HUES48 (cell line): ENCODE data around the gene TRIM29.

Source experiments
- H3K27ac ChIP-seq: one replicate; pipeline ENCODE4 v1.7.0; 2013; ENCODE audit warnings: low read depth, low read length, inconsistent platforms
- H3K27me3 ChIP-seq: 2 replicates; pipeline ENCODE4 v1.6.1; 2013; ENCODE audit warnings: mild to moderate bottlenecking, low read length; ENCODE audit not compliant: control insufficient read depth, insufficient read depth
- H3K36me3 ChIP-seq: 2 replicates; pipeline ENCODE4 v1.6.1; 2013; ENCODE audit warnings: low read length; ENCODE audit not compliant: control insufficient read depth, insufficient read depth
- H3K4me1 ChIP-seq: 2 replicates; pipeline ENCODE4 v1.6.1; 2013; ENCODE audit warnings: mild to moderate bottlenecking, low read length; ENCODE audit not compliant: control insufficient read depth, insufficient read depth
- H3K4me3 ChIP-seq: 2 replicates; pipeline ENCODE4 v1.5.1; 2013; ENCODE audit warnings: mild to moderate bottlenecking, low read depth, low read length
- H3K9ac ChIP-seq: 2 replicates; pipeline ENCODE4 v1.6.1; 2013; ENCODE audit warnings: mild to moderate bottlenecking, low read depth, low read length, moderate library complexity
- H3K9me3 ChIP-seq: 2 replicates; pipeline ENCODE4 v1.6.1; 2013; ENCODE audit warnings: low read length; ENCODE audit not compliant: control insufficient read depth, insufficient read depth

The TRIM29 gene

GRCh38 chr11:120104041-120104565 is 33.8 kb downstream of the TRIM29 start:
- Histone ChIP-seq H3K27me3 (peaks cover 9% of the 10 kb centered on the region; the same call in 1 of the 2 replicates), H3K27ac (no peak overlapping the region), H3K4me1 (0 out of 2 replicates have a peak, but pooled peaks cover 3% of the 10 kb centered on the region), H3K4me3 (no peak overlapping the region), H3K9ac (no peak overlapping the region), H3K36me3 (no peaks in the 10 kb centered on the region), H3K9me3 (no peaks in the 10 kb centered on the region)

- no peaks in the 10 kb centered on the region for H3K36me3 ChIP-seq
- H3K27ac ChIP-seq, result no peak overlapping the region
- H3K4me3 ChIP-seq, result no peak overlapping the region
- H3K27me3 ChIP-seq, result peaks cover 22% of the 10 kb centered on the region
- no peaks in the 10 kb centered on the region for H3K9me3 ChIP-seq
- no peak overlapping the region for H3K9ac ChIP-seq
- peaks cover 6% of the 10 kb centered on the region; the same call in 1 of the 2 replicates for H3K4me1 ChIP-seq
These were observed 35.1 kb downstream of the TRIM29 start for GRCh38 chr11:120102864-120103122.

- H3K4me3 ChIP-seq, result no peak overlapping the region
- no peaks in the 10 kb centered on the region for H3K36me3 ChIP-seq
- H3K27me3 ChIP-seq, result peaks cover 24% of the 10 kb centered on the region
- no peak overlapping the region for H3K9ac ChIP-seq
- H3K27ac ChIP-seq, result no peak overlapping the region
- no peaks in the 10 kb centered on the region for H3K9me3 ChIP-seq
- H3K4me1 ChIP-seq, result peaks cover 11% of the 10 kb centered on the region; the same call in 1 of the 2 replicates
These were observed 35.7 kb downstream of the TRIM29 start for GRCh38 chr11:120102050-120102863.

GRCh38 chr11:120098503-120099020 is 39.4 kb downstream of the TRIM29 start:
- no peaks in the 10 kb centered on the region for H3K9me3 ChIP-seq
- H3K9ac ChIP-seq, result no peak overlapping the region
- H3K27me3 ChIP-seq, result peaks cover 41% of the 10 kb centered on the region
- H3K4me3 ChIP-seq, result no peak overlapping the region
- H3K27ac ChIP-seq, result no peak overlapping the region
- peaks cover 18% of the 10 kb centered on the region for H3K4me1 ChIP-seq
- no peaks in the 10 kb centered on the region for H3K36me3 ChIP-seq

GRCh38 chr11:120097721-120098385 is 40.1 kb downstream of the TRIM29 start:
- H3K27ac ChIP-seq, result peak overlapping the region; percentile 4
- H3K36me3 ChIP-seq, result no peaks in the 10 kb centered on the region
- peaks cover 18% of the 10 kb centered on the region for H3K4me1 ChIP-seq
- no peak overlapping the region for H3K4me3 ChIP-seq
- H3K27me3 ChIP-seq, result peaks cover 41% of the 10 kb centered on the region
- no peaks in the 10 kb centered on the region for H3K9me3 ChIP-seq
- no peak overlapping the region for H3K9ac ChIP-seq

GRCh38 chr11:120096369-120097191 is 41.3 kb downstream of the TRIM29 start:
- no peak overlapping the region for H3K27ac ChIP-seq
- H3K9me3 ChIP-seq, result no peaks in the 10 kb centered on the region
- peaks cover 41% of the 10 kb centered on the region for H3K27me3 ChIP-seq
- H3K4me1 ChIP-seq, result peaks cover 18% of the 10 kb centered on the region
- no peak overlapping the region for H3K9ac ChIP-seq
- no peaks in the 10 kb centered on the region for H3K36me3 ChIP-seq
- no peak overlapping the region for H3K4me3 ChIP-seq

- Histone ChIP-seq H3K27ac (no peak overlapping the region), H3K4me3 (no peak overlapping the region), H3K9me3 (no peaks in the 10 kb centered on the region), H3K9ac (no peak overlapping the region), H3K36me3 (no peaks in the 10 kb centered on the region), H3K27me3 (peaks cover 41% of the 10 kb centered on the region), H3K4me1 (peaks cover 18% of the 10 kb centered on the region)
These were observed 42.4 kb downstream of the TRIM29 start for GRCh38 chr11:120095516-120095915.

GRCh38 chr11:120091701-120092100 is 46.2 kb downstream of the TRIM29 start:
- Histone ChIP-seq H3K9me3 (no peaks in the 10 kb centered on the region), H3K4me3 (no peak overlapping the region), H3K36me3 (no peaks in the 10 kb centered on the region), H3K27ac (no peak overlapping the region), H3K9ac (no peak overlapping the region), H3K4me1 (peaks cover 5% of the 10 kb centered on the region), H3K27me3 (0 out of 2 replicates have a peak, but pooled peaks cover 16% of the 10 kb centered on the region)

- no peaks in the 10 kb centered on the region for H3K36me3 ChIP-seq
- no peaks in the 10 kb centered on the region for H3K4me1 ChIP-seq
- H3K9me3 ChIP-seq, result no peaks in the 10 kb centered on the region
- H3K9ac ChIP-seq, result no peak overlapping the region
- H3K4me3 ChIP-seq, result no peak overlapping the region
- 0 out of 2 replicates have a peak, but pooled peaks cover 10% of the 10 kb centered on the region for H3K27me3 ChIP-seq
- H3K27ac ChIP-seq, result no peak overlapping the region
These were observed 46.8 kb downstream of the TRIM29 start for GRCh38 chr11:120091121-120091520.

- Histone ChIP-seq H3K4me3 (no peak overlapping the region), H3K27ac (no peak overlapping the region), H3K9ac (no peak overlapping the region), H3K36me3 (no peaks in the 10 kb centered on the region), H3K4me1 (no peaks in the 10 kb centered on the region), H3K9me3 (peaks cover 7% of the 10 kb centered on the region), H3K27me3 (0 out of 2 replicates have a peak, but pooled peaks cover 5% of the 10 kb centered on the region)
These were observed 47.5 kb downstream of the TRIM29 start for GRCh38 chr11:120090411-120090810.
